Measurements from ENCODE around the gene STX2. TPM values are rescaled to one million over a fixed set of nuclear protein-coding genes. Genes with fewer than 3 reads are reported as not detected.

Gene STX2
- total and polyA plus RNA-seq, 2 donors (not counting 3 experiments of a cell fraction or from before 2014, with no cell fraction given): 26.2 to 32.6 TPM

GRCh38 chr12:130877333-130877732 is 38.3 kb upstream of the STX2 start:
- POLR2A ChIA-PET: interaction anchor here (0.7 kb wide), 1 partner anchor 1283 kb away, joined by 6 read pairs; no protein-coding TSS in a partner anchor
- Histone ChIP-seq H3K27ac (ENCODE audit: insufficient read depth, low read depth, low read length) (no peak overlapping the region), H3K36me3 (ENCODE audit: control insufficient read depth in 2 of 2, extremely low read depth in 1 of 2, insufficient read depth in 2 of 2, low read length in 2 of 2) (peaks cover 6 to 36% of the 10 kb centered on the region in 2 experiments), H4K20me1 (replicated peaks; ENCODE audit: control insufficient read depth, extremely low read depth, insufficient read depth, low read length) (peaks cover 9% of the 10 kb centered on the region), H3K27me3 (ENCODE audit: control insufficient read depth in 2 of 2, insufficient read depth in 2 of 2, low read length in 2 of 2) (no peaks in the 10 kb centered on the region), H2AFZ (ENCODE audit: low read depth, low read length) (no peak overlapping the region), H3K4me3 (replicated peaks in 1 of 3; ENCODE audit: insufficient read depth in 1 of 3, low read depth in 1 of 3, low read length in 3 of 3) (no peak overlapping the region), H3K79me2 (ENCODE audit: control insufficient read depth, insufficient read depth, low read length) (peaks cover 28% of the 10 kb centered on the region), H3K9ac (replicated peaks; ENCODE audit: extremely low read depth, insufficient read depth, low read length) (no peak overlapping the region), H3K4me2 (ENCODE audit: insufficient read depth, low read length) (no peak overlapping the region), H3K9me1 (replicated peaks; ENCODE audit: control insufficient read depth, extremely low read depth, insufficient read depth, low read length) (no peaks in the 10 kb centered on the region), H3K9me3 (replicated peaks; ENCODE audit: control insufficient read depth, insufficient read depth, low read length) (no peaks in the 10 kb centered on the region), H3K4me1 (ENCODE audit: control insufficient read depth, extremely low read depth, insufficient read depth, low read length) (peaks cover 16% of the 10 kb centered on the region)
- no TSS peak for BruUV-seq (replicated peaks)
- FAIRE-seq (peak; percentile 42), DNase-seq (ENCODE audit: low read depth, low spot score) (no peak)
- dilution Hi-C loops (cut with MboI; ENCODE audit: extremely low pct_ligation_motif_present, low sequenced_read_pairs): no loop called here
- no peak for TF ChIP-seq MYC (IDR thresholded peaks at IDR 0.05; ENCODE audit: low read depth, low read length)
- no peak for TF ChIP-seq GATA2 (IDR thresholded peaks at IDR 0.05; ENCODE audit: insufficient read depth, insufficient read length, low read depth, low read length)
- peak; percentile 1 for TF ChIP-seq POLR2AphosphoS5 (IDR thresholded peaks at IDR 0.05; ENCODE audit: insufficient read depth, low read depth, low read length)
- intact Hi-C loops (cut with micrococcal nuclease): loop anchor here (10.0 kb wide), 1 partner anchor 837 kb away; the partner anchor contains the start of gene SFSWAP
- CTCF ChIA-PET: no interaction called here

GRCh38 chr12:130876758-130877157 is 37.7 kb upstream of the STX2 start:
- H3K27ac ChIP-seq (ENCODE audit: insufficient read depth, low read depth, low read length): no peak overlapping the region
- no peak overlapping the region for H2AFZ ChIP-seq (ENCODE audit: low read depth, low read length)
- FAIRE-seq: no peak
- H3K9me1 ChIP-seq (replicated peaks; ENCODE audit: control insufficient read depth, extremely low read depth, insufficient read depth, low read length): no peaks in the 10 kb centered on the region
- intact Hi-C loops (cut with micrococcal nuclease): loop anchor here (10.0 kb wide), 1 partner anchor 838 kb away; the partner anchor contains the start of gene SFSWAP
- H3K4me2 ChIP-seq (ENCODE audit: insufficient read depth, low read length): no peak overlapping the region
- H3K36me3 ChIP-seq (ENCODE audit: control insufficient read depth in 2 of 2, extremely low read depth in 1 of 2, insufficient read depth in 2 of 2, low read length in 2 of 2): peaks cover 6 to 36% of the 10 kb centered on the region in 2 experiments
- TF ChIP-seq GATA2 (IDR thresholded peaks at IDR 0.05; ENCODE audit: insufficient read depth, insufficient read length, low read depth, low read length): no peak
- no peak for TF ChIP-seq MYC (IDR thresholded peaks at IDR 0.05; ENCODE audit: low read depth, low read length)
- TF ChIP-seq EZH2 (IDR thresholded peaks at IDR 0.05; ENCODE audit: borderline replicate concordance, low read depth, low read length, severe bottlenecking): no peak
- TF ChIP-seq JUN (IDR thresholded peaks at IDR 0.05; ENCODE audit: borderline replicate concordance, insufficient read depth, insufficient read length, low read depth): no peak
- no peak for TF ChIP-seq FOS (IDR thresholded peaks at IDR 0.05; ENCODE audit: borderline replicate concordance, insufficient read depth, low read length)
- TF ChIP-seq MAX (IDR thresholded peaks at IDR 0.05; ENCODE audit: insufficient read depth, insufficient read length): no peak
- no peak for TF ChIP-seq CTCF (IDR thresholded peaks at IDR 0.05; ENCODE audit: extremely low read depth in 1 of 2, insufficient read depth in 1 of 2, low read depth in 1 of 2, low read length in 2 of 2)
- CTCF ChIA-PET: no interaction called here
- H3K9me3 ChIP-seq (replicated peaks; ENCODE audit: control insufficient read depth, insufficient read depth, low read length): no peaks in the 10 kb centered on the region
- no TSS peak for BruUV-seq (replicated peaks)
- H3K79me2 ChIP-seq (ENCODE audit: control insufficient read depth, insufficient read depth, low read length): peaks cover 33% of the 10 kb centered on the region
- no peaks in the 10 kb centered on the region for H3K27me3 ChIP-seq (ENCODE audit: control insufficient read depth in 2 of 2, insufficient read depth in 2 of 2, low read length in 2 of 2)
- no peak overlapping the region for H3K9ac ChIP-seq (replicated peaks; ENCODE audit: extremely low read depth, insufficient read depth, low read length)
- POLR2A ChIA-PET: interaction anchor here (0.7 kb wide), 1 partner anchor 1282 kb away, joined by 6 read pairs; no protein-coding TSS in a partner anchor
- no peak overlapping the region for H3K4me3 ChIP-seq (replicated peaks in 1 of 3; ENCODE audit: insufficient read depth in 1 of 3, low read depth in 1 of 3, low read length in 3 of 3)
- dilution Hi-C loops (cut with MboI; ENCODE audit: extremely low pct_ligation_motif_present, low sequenced_read_pairs): no loop called here
- peaks cover 16% of the 10 kb centered on the region for H3K4me1 ChIP-seq (ENCODE audit: control insufficient read depth, extremely low read depth, insufficient read depth, low read length)
- no peak for DNase-seq (ENCODE audit: low read depth, low spot score)
- peaks cover 9% of the 10 kb centered on the region for H4K20me1 ChIP-seq (replicated peaks; ENCODE audit: control insufficient read depth, extremely low read depth, insufficient read depth, low read length)
